Measurements from ENCODE around the gene CMTR1.

GRCh38 chr6:37452522-37452921, 19.5 kb downstream of the CMTR1 start:
- TF ChIP-seq, protein P1, sequence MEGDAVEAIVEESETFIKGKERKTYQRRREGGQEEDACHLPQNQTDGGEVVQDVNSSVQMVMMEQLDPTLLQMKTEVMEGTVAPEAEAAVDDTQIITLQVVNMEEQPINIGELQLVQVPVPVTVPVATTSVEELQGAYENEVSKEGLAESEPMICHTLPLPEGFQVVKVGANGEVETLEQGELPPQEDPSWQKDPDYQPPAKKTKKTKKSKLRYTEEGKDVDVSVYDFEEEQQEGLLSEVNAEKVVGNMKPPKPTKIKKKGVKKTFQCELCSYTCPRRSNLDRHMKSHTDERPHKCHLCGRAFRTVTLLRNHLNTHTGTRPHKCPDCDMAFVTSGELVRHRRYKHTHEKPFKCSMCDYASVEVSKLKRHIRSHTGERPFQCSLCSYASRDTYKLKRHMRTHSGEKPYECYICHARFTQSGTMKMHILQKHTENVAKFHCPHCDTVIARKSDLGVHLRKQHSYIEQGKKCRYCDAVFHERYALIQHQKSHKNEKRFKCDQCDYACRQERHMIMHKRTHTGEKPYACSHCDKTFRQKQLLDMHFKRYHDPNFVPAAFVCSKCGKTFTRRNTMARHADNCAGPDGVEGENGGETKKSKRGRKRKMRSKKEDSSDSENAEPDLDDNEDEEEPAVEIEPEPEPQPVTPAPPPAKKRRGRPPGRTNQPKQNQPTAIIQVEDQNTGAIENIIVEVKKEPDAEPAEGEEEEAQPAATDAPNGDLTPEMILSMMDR (IDR thresholded peaks at IDR 0.05 in 8 of 11, conservative IDR thresholded peaks at IDR 0.05 in 3 of 11): no peak
- TF ChIP-seq POLR2A (IDR thresholded peaks at IDR 0.05) (no peak), POLR2AphosphoS5 (IDR thresholded peaks at IDR 0.05) (no peak)

All from spleen (tissue), 7 donors.